22Rv1 (cell line): ENCODE measurements around the gene PDE6C.

ENCODE experiments used
- H3K27ac ChIP-seq: fragments of 450-650 bp; 2 replicates; pipeline ENCODE4 v1.5.1; 2017
- ZFX ChIP-seq: fragments of 450-650 bp; IDR thresholded peaks from 2 replicates; pipeline ENCODE4 v1.6.1; 2017; ENCODE audit warnings: antibody characterized with exemption, borderline replicate concordance
- TF ChIP-seq, protein P1 (sequence below): fragments of 450-650 bp; IDR thresholded peaks from 2 replicates; pipeline ENCODE4 v1.5.1; 2017; ENCODE audit warnings: mild to moderate bottlenecking

Gene PDE6C

DNA sequence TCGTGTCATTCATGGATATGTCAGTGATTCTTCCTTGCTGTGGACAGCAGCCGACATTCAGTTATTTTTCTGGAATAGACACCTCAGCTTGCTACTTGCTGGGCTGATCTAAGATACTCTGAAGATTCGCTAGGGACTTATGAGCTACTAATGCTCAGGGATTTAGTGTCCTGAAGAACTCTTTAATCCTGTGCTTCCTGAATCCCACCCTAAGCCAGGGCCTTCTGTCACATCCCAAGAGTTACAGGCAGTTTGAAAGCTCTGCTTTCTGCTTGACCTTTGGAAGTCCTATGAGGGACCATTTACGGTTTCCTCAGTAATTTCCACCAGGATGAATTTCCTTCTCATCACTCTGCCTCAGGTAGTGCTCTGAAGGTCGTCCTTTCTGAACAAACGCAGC lies at the start of gene PDE6C:
TSS of gene PDE6C (plus strand) at position 227 of the 400 bp plus-strand sequence. CDS start 189 bp downstream, outside the sequence.
- H3K27ac ChIP-seq: no peak within 1 kb of the TSS
- TF ChIP-seq, protein P1, sequence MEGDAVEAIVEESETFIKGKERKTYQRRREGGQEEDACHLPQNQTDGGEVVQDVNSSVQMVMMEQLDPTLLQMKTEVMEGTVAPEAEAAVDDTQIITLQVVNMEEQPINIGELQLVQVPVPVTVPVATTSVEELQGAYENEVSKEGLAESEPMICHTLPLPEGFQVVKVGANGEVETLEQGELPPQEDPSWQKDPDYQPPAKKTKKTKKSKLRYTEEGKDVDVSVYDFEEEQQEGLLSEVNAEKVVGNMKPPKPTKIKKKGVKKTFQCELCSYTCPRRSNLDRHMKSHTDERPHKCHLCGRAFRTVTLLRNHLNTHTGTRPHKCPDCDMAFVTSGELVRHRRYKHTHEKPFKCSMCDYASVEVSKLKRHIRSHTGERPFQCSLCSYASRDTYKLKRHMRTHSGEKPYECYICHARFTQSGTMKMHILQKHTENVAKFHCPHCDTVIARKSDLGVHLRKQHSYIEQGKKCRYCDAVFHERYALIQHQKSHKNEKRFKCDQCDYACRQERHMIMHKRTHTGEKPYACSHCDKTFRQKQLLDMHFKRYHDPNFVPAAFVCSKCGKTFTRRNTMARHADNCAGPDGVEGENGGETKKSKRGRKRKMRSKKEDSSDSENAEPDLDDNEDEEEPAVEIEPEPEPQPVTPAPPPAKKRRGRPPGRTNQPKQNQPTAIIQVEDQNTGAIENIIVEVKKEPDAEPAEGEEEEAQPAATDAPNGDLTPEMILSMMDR: no peak
- TF ChIP-seq ZFX: no peak

GRCh38 chr10:93565446-93565845 lies 46.9 kb upstream of the PDE6C start:
- no peak for TF ChIP-seq ZFX
- no peak overlapping the region for H3K27ac ChIP-seq

DNA sequence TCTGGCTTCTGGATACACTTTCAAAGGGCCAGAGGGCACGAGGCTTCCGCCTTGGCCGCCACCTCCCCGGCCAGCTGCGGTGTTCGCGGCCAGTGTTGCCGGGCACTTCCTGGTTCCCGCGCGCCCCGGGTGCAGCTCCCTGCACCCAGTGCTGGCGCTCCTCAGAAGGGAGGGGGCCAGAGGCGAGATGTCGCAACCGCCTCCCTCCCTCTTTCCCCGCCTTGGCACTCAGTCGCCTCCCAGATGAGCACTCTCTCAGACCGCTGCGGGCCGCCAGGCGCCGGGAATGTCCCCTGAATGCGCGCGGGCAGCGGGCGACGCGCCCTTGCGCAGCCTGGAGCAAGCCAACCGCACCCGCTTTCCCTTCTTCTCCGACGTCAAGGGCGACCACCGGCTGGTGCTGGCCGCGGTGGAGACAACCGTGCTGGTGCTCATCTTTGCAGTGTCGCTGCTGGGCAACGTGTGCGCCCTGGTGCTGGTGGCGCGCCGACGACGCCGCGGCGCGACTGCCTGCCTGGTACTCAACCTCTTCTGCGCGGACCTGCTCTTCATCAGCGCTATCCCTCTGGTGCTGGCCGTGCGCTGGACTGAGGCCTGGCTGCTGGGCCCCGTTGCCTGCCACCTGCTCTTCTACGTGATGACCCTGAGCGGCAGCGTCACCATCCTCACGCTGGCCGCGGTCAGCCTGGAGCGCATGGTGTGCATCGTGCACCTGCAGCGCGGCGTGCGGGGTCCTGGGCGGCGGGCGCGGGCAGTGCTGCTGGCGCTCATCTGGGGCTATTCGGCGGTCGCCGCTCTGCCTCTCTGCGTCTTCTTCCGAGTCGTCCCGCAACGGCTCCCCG lies 45.7 kb upstream of the PDE6C start, which contains the start of gene FFAR4:
TSS of gene FFAR4 (plus strand) at position 231 of the 842 bp plus-strand sequence. CDS start at position 287, 56 bp downstream.
- no peak within 1 kb of the TSS for H3K27ac ChIP-seq
- TF ChIP-seq ZFX: no peak
- TF ChIP-seq, protein P1: no peak

GRCh38 chr10:93567277-93568104 lies 44.8 kb upstream of the PDE6C start:
- TF ChIP-seq, protein P1: no peak
- no peak for TF ChIP-seq ZFX
- H3K27ac ChIP-seq: no peak overlapping the region

DNA sequence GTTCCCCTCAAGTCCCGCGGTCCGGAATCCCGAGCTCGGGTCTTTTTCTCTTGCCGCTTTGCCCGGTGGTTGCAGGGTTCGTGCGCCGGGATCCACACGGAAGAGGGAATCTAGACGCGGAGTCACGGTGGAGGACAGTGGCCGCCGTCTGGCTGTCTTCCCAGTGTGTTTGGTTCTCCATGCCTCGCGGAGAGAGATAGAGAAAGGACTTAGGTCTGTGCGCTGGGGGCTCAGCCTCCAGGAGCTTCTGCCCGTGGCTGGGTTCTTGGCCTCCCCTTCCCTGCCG lies 44.3 kb upstream of the PDE6C start:
- TF ChIP-seq ZFX: no peak
- TF ChIP-seq, protein P1: no peak
- H3K27ac ChIP-seq: no peak overlapping the region

DNA sequence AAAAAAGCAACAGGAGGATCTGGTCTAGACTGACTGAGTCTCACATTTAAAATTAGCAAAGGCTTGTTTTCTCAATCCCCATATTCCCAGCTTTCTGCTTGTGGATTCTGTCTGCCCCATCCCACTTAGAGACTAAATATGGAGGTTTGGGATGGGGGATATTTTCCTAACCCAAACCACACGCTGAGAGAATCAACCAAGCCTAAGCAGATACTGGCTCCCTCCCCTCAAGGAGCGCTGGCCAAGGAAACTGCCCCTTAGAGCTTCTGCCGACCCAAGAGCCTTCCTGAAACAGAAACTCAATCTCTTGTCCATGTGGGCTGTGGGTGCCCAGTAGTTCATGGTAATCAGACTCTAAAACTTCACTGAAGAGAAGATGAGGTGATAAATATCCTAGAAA lies 42.0 kb upstream of the PDE6C start:
- TF ChIP-seq, protein P1: no peak
- no peak for TF ChIP-seq ZFX
- H3K27ac ChIP-seq: no peak overlapping the region

GRCh38 chr10:93572606-93573005 lies 39.7 kb upstream of the PDE6C start:
- H3K27ac ChIP-seq: no peak overlapping the region
- TF ChIP-seq ZFX: no peak
- TF ChIP-seq, protein P1: no peak
